Measurements from ENCODE around the gene KCNH2. TPM values are rescaled to one million over a fixed set of nuclear protein-coding genes. Genes with fewer than 3 reads are reported as not detected.

Gene KCNH2
- total and polyA plus RNA-seq, 2 of the 8 experiments (the other 6 are each of a cell fraction or from before 2014, with no cell fraction given), result 8.0 to 15.0 TPM

- no peak for TF ChIP-seq CHD7 (IDR thresholded peaks at IDR 0.05; ENCODE audit: insufficient replicate concordance, low read length)
- no peak for TF ChIP-seq POU5F1 (IDR thresholded peaks at IDR 0.05; ENCODE audit: low read depth, low read length)
These were observed 67.1 kb downstream of the KCNH2 start (continued) for GRCh38 chr7:150910996-150911422.

Measured in H1 (cell line).